IMR-90 (cell line): ENCODE results near the gene CMIP. TPM values are rescaled to one million over a fixed set of nuclear protein-coding genes. Genes with fewer than 3 reads are reported as not detected.
A peak's percentile ranks its signal among the peaks of the same experiment; 100 is the strongest.

Experiments
- ATAC-seq: fragments of 200-7000 bp; cut with Tn5 transposase; 2 replicates; pipeline ENCODE4 v1.9.1; 2020; ENCODE audit warnings: low read depth, mild to moderate bottlenecking, moderate library complexity
- BruUV-seq: library from RNA; stranded (reverse); fragments of 400-500 nt; replicated peaks from 2 replicates; lab custom pipeline; 2021; lab: Mats Ljungman, UMichigan
- CTCF ChIA-PET: fragments of 300-600 bp; formaldehyde crosslinking; extraction: SDS; loops from one replicate; lab custom pipeline; 2021; ENCODE audit warnings: antibody characterized with exemption; lab: Yijun Ruan, JAX
- POLR2A ChIA-PET: fragments of 300-600 bp; sonication (Branson Sonifier 250); formaldehyde crosslinking; loops from one replicate; lab custom pipeline; 2022; ENCODE audit warnings: antibody characterized with exemption; ENCODE audit not compliant: unreplicated experiment; lab: Charles Lee
- DNase-seq: peaks from one replicate; pipeline ENCODE4 v3.0.0; 2013
- H2AFZ ChIP-seq: replicated peaks from 2 replicates; pipeline ENCODE3; 2013; ENCODE audit warnings: low read length, mild to moderate bottlenecking; ENCODE audit not compliant: poor library complexity
- H2AK5ac ChIP-seq: 2 replicates; pipeline ENCODE4 v1.6.1; 2013; ENCODE audit warnings: low read depth, low read length, inconsistent platforms
- H2AK9ac ChIP-seq: replicated peaks from 2 replicates; pipeline ENCODE3; 2013; ENCODE audit warnings: mild to moderate bottlenecking, low read depth, low read length, moderate library complexity; ENCODE audit not compliant: poor library complexity
- H2BK120ac ChIP-seq: 2 replicates; pipeline ENCODE4 v1.6.1; 2013; ENCODE audit warnings: low read depth, low read length, inconsistent platforms
- H2BK15ac ChIP-seq: 3 replicates; pipeline ENCODE4 v1.6.1; 2013; ENCODE audit warnings: low read depth, low read length, inconsistent platforms
- H2BK20ac ChIP-seq: 2 replicates; pipeline ENCODE4 v1.6.1; 2013; ENCODE audit warnings: low read depth, mild to moderate bottlenecking, inconsistent platforms, low read length, moderate library complexity
- H2BK5ac ChIP-seq: 2 replicates; pipeline ENCODE4 v1.6.1; 2013; ENCODE audit warnings: mild to moderate bottlenecking, low read depth, low read length, inconsistent platforms; ENCODE audit not compliant: poor library complexity, severe bottlenecking
- H3K14ac ChIP-seq: replicated peaks from 2 replicates; pipeline ENCODE4 v1.6.1; 2013; ENCODE audit warnings: low read depth, low read length, inconsistent platforms
- H3K18ac ChIP-seq: 2 replicates; pipeline ENCODE4 v1.6.1; 2013; ENCODE audit warnings: low read depth, low read length, control low read depth
- H3K23ac ChIP-seq: 2 replicates; pipeline ENCODE4 v1.6.1; 2013; ENCODE audit warnings: low read depth, low read length, inconsistent platforms
- H3K27ac ChIP-seq: 2 replicates; pipeline ENCODE4 v1.5.1; 2013; ENCODE audit warnings: mild to moderate bottlenecking, control low read depth, low read length; ENCODE audit not compliant: insufficient read depth
- H3K27me3 ChIP-seq: 2 replicates; pipeline ENCODE4 v1.6.1; 2013; ENCODE audit warnings: low read length; ENCODE audit not compliant: control insufficient read depth, insufficient read depth
- H3K36me3 ChIP-seq: 2 replicates; pipeline ENCODE4 v1.6.1; 2013; ENCODE audit warnings: low read length, mixed read lengths; ENCODE audit not compliant: control insufficient read depth, insufficient read depth
- H3K4ac ChIP-seq: 2 replicates; pipeline ENCODE4 v1.6.1; 2013; ENCODE audit warnings: low read depth, low read length, inconsistent platforms
- H3K4me1 ChIP-seq: 2 replicates; pipeline ENCODE4 v1.6.1; 2013; ENCODE audit warnings: low read length, mixed read lengths; ENCODE audit not compliant: control insufficient read depth, insufficient read depth
- H3K4me2 ChIP-seq: 2 replicates; pipeline ENCODE4 v1.6.1; 2013; ENCODE audit warnings: low read depth, mild to moderate bottlenecking, control low read depth, low read length, moderate library complexity
- H3K4me3 ChIP-seq: 2 replicates; pipeline ENCODE4 v1.5.1; 2013; ENCODE audit warnings: low read depth, mild to moderate bottlenecking, control low read depth, low read length, moderate library complexity; ENCODE audit not compliant: insufficient read depth
- H3K56ac ChIP-seq: 2 replicates; pipeline ENCODE4 v1.6.1; 2013; ENCODE audit warnings: low read length, inconsistent platforms; ENCODE audit not compliant: insufficient read depth; ENCODE audit errors: extremely low read depth
- H3K79me1 ChIP-seq, 2 experiments: 2 replicates each; pipeline ENCODE4 v1.6.1; 2013; ENCODE audit warnings: low read length in 2 of 2, inconsistent platforms in 1 of 2, low read depth in 1 of 2
- H3K9ac ChIP-seq: 2 replicates; pipeline ENCODE4 v1.6.1; 2013; ENCODE audit warnings: low read depth, low read length, control low read depth
- H3K9me1 ChIP-seq: 2 replicates; pipeline ENCODE4 v1.6.1; 2013; ENCODE audit warnings: low read length, inconsistent platforms; ENCODE audit not compliant: insufficient read depth
- H3K9me3 ChIP-seq: 2 replicates; pipeline ENCODE4 v1.6.1; 2013; ENCODE audit warnings: low read length; ENCODE audit not compliant: control insufficient read depth, insufficient read depth
- H4K20me1 ChIP-seq: 2 replicates; pipeline ENCODE4 v1.6.1; 2013; ENCODE audit warnings: low read length, inconsistent platforms; ENCODE audit not compliant: insufficient read depth
- H4K5ac ChIP-seq: 2 replicates; pipeline ENCODE4 v1.6.1; 2013; ENCODE audit warnings: mild to moderate bottlenecking, low read depth, low read length, control low read depth
- H4K8ac ChIP-seq, 2 experiments: 2 replicates each; pipeline ENCODE4 v1.6.1; 2013; ENCODE audit warnings: low read depth in 2 of 2, low read length in 2 of 2, control low read depth in 1 of 2, inconsistent platforms in 1 of 2
- H4K91ac ChIP-seq: 2 replicates; pipeline ENCODE4 v1.6.1; 2013; ENCODE audit warnings: low read depth, low read length, inconsistent platforms; ENCODE audit not compliant: insufficient read depth
- CTCF ChIP-seq: conservative IDR thresholded peaks from 2 replicates; pipeline ENCODE4 v1.5.1; 2012; ENCODE audit warnings: mild to moderate bottlenecking, low read depth, low read length, improper control_type of control experiment
- ELK1 ChIP-seq: fragments of 150-350 bp; IDR thresholded peaks from 2 replicates; pipeline ENCODE4 v1.6.1; 2016; ENCODE audit warnings: low read depth, mild to moderate bottlenecking, low read length, moderate library complexity, borderline replicate concordance
- MAFK ChIP-seq: IDR thresholded peaks from 2 replicates; pipeline ENCODE4 v1.6.1; 2012; ENCODE audit warnings: low read depth, low read length, improper control_type of control experiment
- SMC3 ChIP-seq: fragments of 150-350 bp; IDR thresholded peaks from 2 replicates; pipeline ENCODE4 v1.6.1; 2016; ENCODE audit warnings: low read depth, mild to moderate bottlenecking, antibody characterized with exemption, low read length, moderate library complexity
- WGBS, 2 experiments: methylation state at CpG; one replicate each; pipeline versions ENCODE4 v1.1.5 to v1.1.7; 2013; ENCODE audit warnings: missing lambda C conversion rate in 2 of 2; ENCODE audit not compliant: insufficient read length in 1 of 2; ENCODE audit errors: extremely low coverage in 2 of 2; 5-methylcytosine and 5-hydroxymethylcytosine counted together
- dilution Hi-C: fragments of 300-500 bp; cut with HindIII; formaldehyde crosslinking; loops from one replicate; pipeline ENCODE4 v1.14.3; 2018; ENCODE audit warnings: low sequenced_read_pairs; ENCODE audit not compliant: unreplicated experiment
- in situ Hi-C: fragments of 300-500 bp; cut with MboI; formaldehyde crosslinking; loops from 3 replicates; pipeline ENCODE4 v1.14.3; 2019; ENCODE audit warnings: low sequenced_read_pairs, inconsistent platforms, mixed read lengths
- intact Hi-C: fragments of 100-400 bp; cut with micrococcal nuclease; formaldehyde crosslinking; loops from 2 replicates; pipeline ENCODE4 v1.10.0; 2022
- polyA plus RNA-seq, 3 experiments: library from polyadenylated mRNA; depleted of rRNA; stranded (reverse); fragments of >200 nt; gene quantifications; 2 replicates each; pipeline ENCODE4 v1.2.3, GENCODE V29; 2012; ENCODE audit warnings: low replicate concordance in 1 of 3
- total RNA-seq: library from RNA; depleted of rRNA; stranded (reverse); fragments of >200 nt; gene quantifications from 2 replicates; pipeline ENCODE4 v1.2.3, GENCODE V29; 2012

CMIP gene
- total and polyA plus RNA-seq, 2 of the 4 experiments (the other 2 are of a cell fraction), result 3.2 to 11.6 TPM

GRCh38 chr16:81601601-81602255 lies 157.1 kb downstream of the CMIP start:
- peaks cover 27 to 59% of the 10 kb centered on the region in 2 experiments for H3K79me1 ChIP-seq
- H2BK15ac ChIP-seq, result no peak overlapping the region
- no peak overlapping the region for H2BK5ac ChIP-seq
- H4K20me1 ChIP-seq, result peaks cover 79% of the 10 kb centered on the region
- H2AK9ac ChIP-seq, result no peak overlapping the region
- H3K9ac ChIP-seq, result no peak overlapping the region
- peaks cover 15% of the 10 kb centered on the region for H3K9me1 ChIP-seq
- H3K36me3 ChIP-seq, result no peaks in the 10 kb centered on the region
- no peak overlapping the region for H3K4ac ChIP-seq
- no peak for TF ChIP-seq SMC3
- no peak for TF ChIP-seq MAFK
- TF ChIP-seq CTCF, result no peak
- TF ChIP-seq ELK1, result no peak
- BruUV-seq, result no TSS peak
- 95% methylated on average over 7 of the region's 16 CpGs; no CpG with 5 or more reads in 1 of the 2 experiments for WGBS, 2 experiments
- H3K4me3 ChIP-seq, result no peak overlapping the region
- ChIA-PET CTCF (no interaction called here), POLR2A (no interaction called here)
- H2BK120ac ChIP-seq, result no peak overlapping the region
- dilution Hi-C loops (no loop called here), in situ Hi-C loops (no loop called here), intact Hi-C loops (no loop called here)
- no peak overlapping the region for H4K91ac ChIP-seq
- DNase-seq (peak; percentile 20), ATAC-seq (no peak)
- H3K9me3 ChIP-seq, result no peaks in the 10 kb centered on the region
- H3K27me3 ChIP-seq, result no peaks in the 10 kb centered on the region
- H3K18ac ChIP-seq, result no peak overlapping the region
- H3K4me1 ChIP-seq, result peaks cover 20% of the 10 kb centered on the region
- H3K23ac ChIP-seq, result no peak overlapping the region
- no peak overlapping the region for H4K8ac ChIP-seq
- no peak overlapping the region for H3K14ac ChIP-seq
- no peak overlapping the region for H3K56ac ChIP-seq
- H2AFZ ChIP-seq, result no peak overlapping the region
- H3K27ac ChIP-seq, result no peak overlapping the region
- H2AK5ac ChIP-seq, result peak overlapping the region; percentile 20; the same call in 1 of the 2 replicates
- no peak overlapping the region for H3K4me2 ChIP-seq
- H4K5ac ChIP-seq, result no peak overlapping the region
- H2BK20ac ChIP-seq, result no peak overlapping the region
